MM.1S (cell line): ENCODE measurements around the gene INPP4B.

Experiments used
- DNase-seq: peaks from one replicate; pipeline ENCODE4 v3.0.0-alpha.2; 2015
- H2AFZ ChIP-seq: fragments of 300-600 bp; sonication (generic); 2 replicates; pipeline ENCODE4 v1.6.0; 2016; ENCODE audit warnings: antibody characterized with exemption, low read length
- H3F3A ChIP-seq: fragments of 300-600 bp; sonication (generic); 2 replicates; pipeline ENCODE4 v1.6.1; 2016; ENCODE audit warnings: mild to moderate bottlenecking, antibody characterized with exemption, low read length, moderate library complexity, mixed read lengths; ENCODE audit not compliant: insufficient read depth
- H3K27ac ChIP-seq: fragments of 300-600 bp; sonication (generic); 2 replicates; pipeline ENCODE4 v1.5.1; 2016; ENCODE audit warnings: mild to moderate bottlenecking, low read length
- H3K27me3 ChIP-seq: fragments of 300-600 bp; sonication (generic); replicated peaks from 2 replicates; pipeline ENCODE4 v1.6.0; 2016; ENCODE audit warnings: low read length; ENCODE audit not compliant: insufficient read depth
- H3K36me3 ChIP-seq: fragments of 300-600 bp; sonication (generic); replicated peaks from 2 replicates; pipeline ENCODE4 v1.6.1; 2016; ENCODE audit warnings: mild to moderate bottlenecking, low read length, mixed read lengths; ENCODE audit not compliant: insufficient read depth
- H3K4me1 ChIP-seq: fragments of 300-600 bp; sonication (generic); 2 replicates; pipeline ENCODE4 v1.6.1; 2016; ENCODE audit warnings: low read length, mixed read lengths
- H3K4me2 ChIP-seq: fragments of 300-600 bp; sonication (generic); 2 replicates; pipeline ENCODE4 v1.6.0; 2016; ENCODE audit warnings: low read depth, low read length
- H3K4me3 ChIP-seq: fragments of 300-600 bp; sonication (generic); 2 replicates; pipeline ENCODE4 v1.5.1; 2016; ENCODE audit warnings: low read length, mixed read lengths
- H3K79me2 ChIP-seq: fragments of 300-600 bp; sonication (generic); 2 replicates; pipeline ENCODE4 v1.6.1; 2016; ENCODE audit warnings: mixed run types, low read length, mixed read lengths
- H3K9ac ChIP-seq: fragments of 300-600 bp; sonication (generic); 2 replicates; pipeline ENCODE4 v1.6.1; 2016; ENCODE audit warnings: low read length, mixed read lengths
- H3K9me2 ChIP-seq: fragments of 300-600 bp; sonication (generic); replicated peaks from 2 replicates; pipeline ENCODE4 v1.6.1; 2016; ENCODE audit warnings: mild to moderate bottlenecking, low read length, mixed read lengths; ENCODE audit not compliant: insufficient read depth
- H3K9me3 ChIP-seq: fragments of 300-600 bp; sonication (generic); replicated peaks from 2 replicates; pipeline ENCODE4 v1.6.1; 2016; ENCODE audit warnings: mild to moderate bottlenecking, low read length, mixed read lengths; ENCODE audit not compliant: insufficient read depth
- H4K20me1 ChIP-seq: fragments of 300-600 bp; sonication (generic); 2 replicates; pipeline ENCODE4 v1.6.1; 2016; ENCODE audit warnings: mild to moderate bottlenecking, low read length, moderate library complexity, mixed read lengths; ENCODE audit not compliant: insufficient read depth
- EZH2 ChIP-seq: fragments of 300-600 bp; sonication (generic); optimal IDR thresholded peaks from 2 replicates; pipeline ENCODE3; 2017; ENCODE audit warnings: low read depth, mild to moderate bottlenecking, antibody characterized with exemption, low read length, mixed read lengths
- EZH2phosphoT487 ChIP-seq: fragments of 300-600 bp; sonication (generic); IDR thresholded peaks from 2 replicates; pipeline ENCODE4 v1.6.1; 2018; ENCODE audit warnings: antibody characterized with exemption, low read length
- TF ChIP-seq, protein P1 (sequence below): fragments of 300-600 bp; sonication (generic); IDR thresholded peaks from 2 replicates; pipeline ENCODE4 v1.5.1; 2016; ENCODE audit warnings: antibody characterized with exemption, low read length, mixed read lengths

Gene INPP4B

DNA sequence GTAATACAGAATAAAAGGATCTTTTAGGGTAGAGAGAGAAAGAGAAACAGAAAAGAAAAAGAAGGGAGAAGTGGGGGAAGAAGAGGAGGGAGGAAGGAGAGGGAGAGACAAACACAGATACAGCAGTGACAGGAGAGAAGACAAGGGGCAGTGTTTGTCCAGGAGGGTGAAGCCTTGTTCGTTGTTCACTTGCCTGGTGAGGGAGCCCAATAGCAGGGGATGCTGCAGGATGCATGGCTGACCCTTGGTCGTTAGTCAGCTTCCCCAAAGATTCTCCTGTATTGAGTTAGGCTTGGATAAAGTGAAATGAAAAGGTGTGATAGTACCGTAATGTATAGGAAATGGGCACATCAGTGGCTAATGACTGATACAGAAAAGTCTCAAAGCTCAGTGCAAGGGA lies 806.1 kb downstream of the INPP4B start:
- Histone ChIP-seq H3K4me3 (no peak overlapping the region), H4K20me1 (no peaks in the 10 kb centered on the region), H3K4me1 (no peaks in the 10 kb centered on the region), H3K27me3 (no peaks in the 10 kb centered on the region), H3K4me2 (no peak overlapping the region), H3K79me2 (no peaks in the 10 kb centered on the region), H3K9me3 (no peaks in the 10 kb centered on the region), H3K27ac (no peak overlapping the region), H3K9ac (no peak overlapping the region), H3K9me2 (no peaks in the 10 kb centered on the region), H3F3A (no peaks in the 10 kb centered on the region), H3K36me3 (no peaks in the 10 kb centered on the region), H2AFZ (no peak overlapping the region)
- TF ChIP-seq EZH2phosphoT487 (no peak), EZH2 (no peak)
- TF ChIP-seq, protein P1, sequence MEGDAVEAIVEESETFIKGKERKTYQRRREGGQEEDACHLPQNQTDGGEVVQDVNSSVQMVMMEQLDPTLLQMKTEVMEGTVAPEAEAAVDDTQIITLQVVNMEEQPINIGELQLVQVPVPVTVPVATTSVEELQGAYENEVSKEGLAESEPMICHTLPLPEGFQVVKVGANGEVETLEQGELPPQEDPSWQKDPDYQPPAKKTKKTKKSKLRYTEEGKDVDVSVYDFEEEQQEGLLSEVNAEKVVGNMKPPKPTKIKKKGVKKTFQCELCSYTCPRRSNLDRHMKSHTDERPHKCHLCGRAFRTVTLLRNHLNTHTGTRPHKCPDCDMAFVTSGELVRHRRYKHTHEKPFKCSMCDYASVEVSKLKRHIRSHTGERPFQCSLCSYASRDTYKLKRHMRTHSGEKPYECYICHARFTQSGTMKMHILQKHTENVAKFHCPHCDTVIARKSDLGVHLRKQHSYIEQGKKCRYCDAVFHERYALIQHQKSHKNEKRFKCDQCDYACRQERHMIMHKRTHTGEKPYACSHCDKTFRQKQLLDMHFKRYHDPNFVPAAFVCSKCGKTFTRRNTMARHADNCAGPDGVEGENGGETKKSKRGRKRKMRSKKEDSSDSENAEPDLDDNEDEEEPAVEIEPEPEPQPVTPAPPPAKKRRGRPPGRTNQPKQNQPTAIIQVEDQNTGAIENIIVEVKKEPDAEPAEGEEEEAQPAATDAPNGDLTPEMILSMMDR, result no peak
- no peak for DNase-seq

DNA sequence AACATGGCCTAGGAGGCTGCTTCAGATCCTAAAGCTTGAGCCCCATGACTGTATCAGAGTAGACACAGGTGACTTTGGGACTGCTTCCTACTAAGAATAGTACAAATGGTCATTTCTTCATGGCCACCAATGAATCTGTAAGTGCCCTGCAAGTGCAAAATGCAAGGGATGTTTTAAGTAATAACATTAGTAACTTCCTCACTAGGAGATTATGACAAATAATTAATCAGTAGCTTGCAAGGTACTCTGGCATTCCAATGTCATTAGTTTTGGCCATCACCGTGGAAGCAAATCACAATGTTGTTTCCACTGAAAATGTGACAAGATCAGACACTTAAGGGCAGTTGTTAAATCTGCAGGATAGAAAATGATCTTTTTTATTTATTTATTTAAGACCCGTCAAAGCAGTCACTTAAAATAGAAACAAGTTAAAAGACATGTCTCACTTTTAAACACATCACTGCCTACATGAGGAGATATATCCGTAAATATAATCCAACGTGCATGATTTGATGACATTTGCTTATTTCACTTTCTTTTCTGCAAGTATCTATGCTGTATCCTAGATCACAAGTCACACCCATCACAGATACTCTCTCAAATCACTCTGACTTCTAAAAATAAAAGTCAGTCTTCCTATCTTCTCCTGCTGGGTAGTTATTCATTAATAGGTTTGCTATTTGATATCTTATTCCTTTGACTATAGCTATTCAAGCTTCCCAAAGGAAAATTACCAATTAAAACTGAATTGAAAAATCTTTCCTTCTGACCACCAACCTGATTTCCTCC lies 809.1 kb downstream of the INPP4B start:
- H3K27me3 ChIP-seq, result no peaks in the 10 kb centered on the region
- H3K4me2 ChIP-seq, result no peak overlapping the region
- no peak overlapping the region for H3K4me3 ChIP-seq
- H3K4me1 ChIP-seq, result no peaks in the 10 kb centered on the region
- no peaks in the 10 kb centered on the region for H3K36me3 ChIP-seq
- TF ChIP-seq EZH2phosphoT487, result no peak
- no peak for TF ChIP-seq EZH2
- TF ChIP-seq, protein P1, result no peak
- H4K20me1 ChIP-seq, result no peaks in the 10 kb centered on the region
- no peak for DNase-seq
- no peak overlapping the region for H3K9ac ChIP-seq
- H3K9me3 ChIP-seq, result no peaks in the 10 kb centered on the region
- H3K27ac ChIP-seq, result no peak overlapping the region
- H2AFZ ChIP-seq, result no peak overlapping the region
- no peaks in the 10 kb centered on the region for H3F3A ChIP-seq
- H3K79me2 ChIP-seq, result no peaks in the 10 kb centered on the region
- H3K9me2 ChIP-seq, result no peaks in the 10 kb centered on the region

DNA sequence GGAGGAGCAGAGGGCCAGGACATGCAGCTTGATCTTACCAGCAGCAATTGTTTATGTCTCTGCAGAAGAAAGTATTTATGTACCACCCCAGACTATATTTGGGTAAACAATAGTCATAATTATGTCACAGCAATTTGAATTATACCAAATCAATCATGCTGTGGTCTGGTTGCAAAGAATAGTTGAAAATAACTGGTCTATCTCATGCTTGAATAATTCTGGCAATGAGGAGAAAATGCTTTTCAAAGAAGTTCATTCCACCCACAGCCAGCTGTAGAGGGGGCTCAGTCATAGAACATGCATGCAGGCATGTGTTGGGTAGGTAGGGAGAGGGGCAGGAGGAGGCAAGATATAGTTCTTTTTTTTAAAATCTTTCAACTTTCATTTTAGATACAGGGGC lies 810.5 kb downstream of the INPP4B start:
- Histone ChIP-seq H3K9ac (no peak overlapping the region), H3K27me3 (no peaks in the 10 kb centered on the region), H4K20me1 (no peaks in the 10 kb centered on the region), H3K36me3 (no peaks in the 10 kb centered on the region), H3K4me3 (no peak overlapping the region), H2AFZ (no peak overlapping the region), H3K9me3 (no peaks in the 10 kb centered on the region), H3K4me1 (no peaks in the 10 kb centered on the region), H3K27ac (no peak overlapping the region), H3K4me2 (no peak overlapping the region), H3K9me2 (no peaks in the 10 kb centered on the region), H3K79me2 (no peaks in the 10 kb centered on the region), H3F3A (no peaks in the 10 kb centered on the region)
- TF ChIP-seq EZH2 (no peak), EZH2phosphoT487 (no peak)
- no peak for DNase-seq

DNA sequence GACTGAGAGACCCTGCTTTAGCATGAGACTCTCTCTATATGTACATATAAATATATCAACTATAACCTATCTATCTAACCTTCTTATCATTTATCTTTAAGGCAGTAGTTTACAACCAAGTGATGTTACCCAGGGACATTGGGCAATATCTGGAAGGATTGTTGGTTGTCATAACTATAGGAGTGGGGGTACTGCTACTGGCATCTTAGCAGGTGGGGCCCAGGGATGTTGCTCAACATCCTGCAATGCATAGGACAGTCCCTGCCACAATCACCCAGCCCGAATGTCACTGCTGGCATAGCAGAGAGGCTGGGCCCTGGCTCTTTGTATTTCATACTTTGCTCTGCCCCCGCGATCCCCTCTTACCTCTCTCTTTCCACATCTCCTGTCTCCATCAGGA lies 812.0 kb downstream of the INPP4B start:
- H3K79me2 ChIP-seq, result no peaks in the 10 kb centered on the region
- H3K4me3 ChIP-seq, result no peak overlapping the region
- no peak overlapping the region for H2AFZ ChIP-seq
- H3K36me3 ChIP-seq, result no peaks in the 10 kb centered on the region
- DNase-seq, result no peak
- H3K9me3 ChIP-seq, result no peaks in the 10 kb centered on the region
- H3K4me2 ChIP-seq, result no peak overlapping the region
- H3F3A ChIP-seq, result no peaks in the 10 kb centered on the region
- H3K27ac ChIP-seq, result no peak overlapping the region
- no peak overlapping the region for H3K9ac ChIP-seq
- no peaks in the 10 kb centered on the region for H4K20me1 ChIP-seq
- no peaks in the 10 kb centered on the region for H3K4me1 ChIP-seq
- H3K9me2 ChIP-seq, result no peaks in the 10 kb centered on the region
- H3K27me3 ChIP-seq, result no peaks in the 10 kb centered on the region
- no peak for TF ChIP-seq EZH2phosphoT487
- TF ChIP-seq, protein P1, result no peak
